Stimulated activated CD8-positive, alpha-beta memory T cell treated with anti-CD3 and anti-CD28 coated beads, Interleukin-4, amount 100 ng/mL, for 1 hour (primary cell): ENCODE data around the gene BAG3.
"Not testable (repeated sequence)": the region's sequence is repeated elsewhere in the genome, so short reads cannot be mapped to it uniquely, and the experiment has no call there.

Experiments
- DNase-seq, 2 donors: peaks; one replicate each; pipeline ENCODE4 v3.0.0-alpha.2; 2020; ENCODE audit warnings: low read depth in 2 of 2, low spot score in 1 of 2

Gene BAG3

GRCh38 chr10:119650692-119651513, at the start of gene BAG3:
TSS of gene BAG3 (plus strand) at chr10:119651380. CDS start at chr10:119651676, 296 bp downstream.
- DNase-seq: peak; percentile 67

GRCh38 chr10:119602241-119603095, 48.7 kb upstream of the BAG3 start:
- DNase-seq: no peak

GRCh38 chr10:119604468-119604867, 46.7 kb upstream of the BAG3 start:
- DNase-seq: no peak

- no peak for DNase-seq
These were observed 42.6 kb upstream of the BAG3 start for GRCh38 chr10:119608316-119609155.

- DNase-seq: no peak
These were observed 41.7 kb upstream of the BAG3 start for GRCh38 chr10:119609516-119609915.

- DNase-seq: no peak
These were observed 39.7 kb upstream of the BAG3 start for GRCh38 chr10:119611433-119611832.

GRCh38 chr10:119613741-119614140, 37.4 kb upstream of the BAG3 start:
- DNase-seq: no peak

- DNase-seq: no peak
These were observed 36.5 kb upstream of the BAG3 start for GRCh38 chr10:119614686-119615085.

- DNase-seq: no peak
These were observed 34.2 kb upstream of the BAG3 start for GRCh38 chr10:119616882-119617570.

- DNase-seq: no peak
These were observed 32.0 kb upstream of the BAG3 start for GRCh38 chr10:119619215-119619614.

- DNase-seq: not testable (repeated sequence)
These were observed 31.4 kb upstream of the BAG3 start for GRCh38 chr10:119619811-119620210.

- DNase-seq: no peak
These were observed 30.7 kb upstream of the BAG3 start for GRCh38 chr10:119620241-119621077.

GRCh38 chr10:119621078-119621384, 30.1 kb upstream of the BAG3 start:
- DNase-seq: no peak

- DNase-seq: no peak
These were observed 25.5 kb upstream of the BAG3 start for GRCh38 chr10:119625570-119626280.

- DNase-seq: no peak
These were observed 20.9 kb upstream of the BAG3 start for GRCh38 chr10:119630300-119630699.

- DNase-seq: no peak
These were observed 17.5 kb upstream of the BAG3 start for GRCh38 chr10:119633538-119634218.

- DNase-seq: no peak
These were observed 17.0 kb upstream of the BAG3 start for GRCh38 chr10:119634219-119634544.

- DNase-seq: no peak
These were observed 13.5 kb upstream of the BAG3 start for GRCh38 chr10:119637631-119638030.

- DNase-seq: no peak
These were observed 12.2 kb upstream of the BAG3 start for GRCh38 chr10:119638982-119639381.
